IMR-90 (cell line): ENCODE results near the gene LHFPL3. TPM values are rescaled to one million over a fixed set of nuclear protein-coding genes. Genes with fewer than 3 reads are reported as not detected.

Experiments used
- ATAC-seq: fragments of 200-7000 bp; cut with Tn5 transposase; 2 replicates; pipeline ENCODE4 v1.9.1; 2020; ENCODE audit warnings: low read depth, mild to moderate bottlenecking, moderate library complexity
- BruUV-seq: library from RNA; stranded (reverse); fragments of 400-500 nt; replicated peaks from 2 replicates; lab custom pipeline; 2021; lab: Mats Ljungman, UMichigan
- CTCF ChIA-PET: fragments of 300-600 bp; formaldehyde crosslinking; extraction: SDS; loops from one replicate; lab custom pipeline; 2021; ENCODE audit warnings: antibody characterized with exemption; lab: Yijun Ruan, JAX
- POLR2A ChIA-PET: fragments of 300-600 bp; sonication (Branson Sonifier 250); formaldehyde crosslinking; loops from one replicate; lab custom pipeline; 2022; ENCODE audit warnings: antibody characterized with exemption; ENCODE audit not compliant: unreplicated experiment; lab: Charles Lee
- DNase-seq: peaks from one replicate; pipeline ENCODE4 v3.0.0; 2013
- H2AFZ ChIP-seq: replicated peaks from 2 replicates; pipeline ENCODE3; 2013; ENCODE audit warnings: low read length, mild to moderate bottlenecking; ENCODE audit not compliant: poor library complexity
- H2AK5ac ChIP-seq: 2 replicates; pipeline ENCODE4 v1.6.1; 2013; ENCODE audit warnings: low read depth, low read length, inconsistent platforms
- H2AK9ac ChIP-seq: replicated peaks from 2 replicates; pipeline ENCODE3; 2013; ENCODE audit warnings: mild to moderate bottlenecking, low read depth, low read length, moderate library complexity; ENCODE audit not compliant: poor library complexity
- H2BK120ac ChIP-seq: 2 replicates; pipeline ENCODE4 v1.6.1; 2013; ENCODE audit warnings: low read depth, low read length, inconsistent platforms
- H2BK15ac ChIP-seq: 3 replicates; pipeline ENCODE4 v1.6.1; 2013; ENCODE audit warnings: low read depth, low read length, inconsistent platforms
- H2BK20ac ChIP-seq: 2 replicates; pipeline ENCODE4 v1.6.1; 2013; ENCODE audit warnings: low read depth, mild to moderate bottlenecking, inconsistent platforms, low read length, moderate library complexity
- H2BK5ac ChIP-seq: 2 replicates; pipeline ENCODE4 v1.6.1; 2013; ENCODE audit warnings: mild to moderate bottlenecking, low read depth, low read length, inconsistent platforms; ENCODE audit not compliant: poor library complexity, severe bottlenecking
- H3K14ac ChIP-seq: replicated peaks from 2 replicates; pipeline ENCODE4 v1.6.1; 2013; ENCODE audit warnings: low read depth, low read length, inconsistent platforms
- H3K18ac ChIP-seq: 2 replicates; pipeline ENCODE4 v1.6.1; 2013; ENCODE audit warnings: low read depth, low read length, control low read depth
- H3K23ac ChIP-seq: 2 replicates; pipeline ENCODE4 v1.6.1; 2013; ENCODE audit warnings: low read depth, low read length, inconsistent platforms
- H3K27ac ChIP-seq: 2 replicates; pipeline ENCODE4 v1.5.1; 2013; ENCODE audit warnings: mild to moderate bottlenecking, control low read depth, low read length; ENCODE audit not compliant: insufficient read depth
- H3K27me3 ChIP-seq: 2 replicates; pipeline ENCODE4 v1.6.1; 2013; ENCODE audit warnings: low read length; ENCODE audit not compliant: control insufficient read depth, insufficient read depth
- H3K36me3 ChIP-seq: 2 replicates; pipeline ENCODE4 v1.6.1; 2013; ENCODE audit warnings: low read length, mixed read lengths; ENCODE audit not compliant: control insufficient read depth, insufficient read depth
- H3K4ac ChIP-seq: 2 replicates; pipeline ENCODE4 v1.6.1; 2013; ENCODE audit warnings: low read depth, low read length, inconsistent platforms
- H3K4me1 ChIP-seq: 2 replicates; pipeline ENCODE4 v1.6.1; 2013; ENCODE audit warnings: low read length, mixed read lengths; ENCODE audit not compliant: control insufficient read depth, insufficient read depth
- H3K4me2 ChIP-seq: 2 replicates; pipeline ENCODE4 v1.6.1; 2013; ENCODE audit warnings: low read depth, mild to moderate bottlenecking, control low read depth, low read length, moderate library complexity
- H3K4me3 ChIP-seq: 2 replicates; pipeline ENCODE4 v1.5.1; 2013; ENCODE audit warnings: low read depth, mild to moderate bottlenecking, control low read depth, low read length, moderate library complexity; ENCODE audit not compliant: insufficient read depth
- H3K56ac ChIP-seq: 2 replicates; pipeline ENCODE4 v1.6.1; 2013; ENCODE audit warnings: low read length, inconsistent platforms; ENCODE audit not compliant: insufficient read depth; ENCODE audit errors: extremely low read depth
- H3K79me1 ChIP-seq, 2 experiments: 2 replicates each; pipeline ENCODE4 v1.6.1; 2013; ENCODE audit warnings: low read length in 2 of 2, inconsistent platforms in 1 of 2, low read depth in 1 of 2
- H3K9ac ChIP-seq: 2 replicates; pipeline ENCODE4 v1.6.1; 2013; ENCODE audit warnings: low read depth, low read length, control low read depth
- H3K9me1 ChIP-seq: 2 replicates; pipeline ENCODE4 v1.6.1; 2013; ENCODE audit warnings: low read length, inconsistent platforms; ENCODE audit not compliant: insufficient read depth
- H3K9me3 ChIP-seq: 2 replicates; pipeline ENCODE4 v1.6.1; 2013; ENCODE audit warnings: low read length; ENCODE audit not compliant: control insufficient read depth, insufficient read depth
- H4K20me1 ChIP-seq: 2 replicates; pipeline ENCODE4 v1.6.1; 2013; ENCODE audit warnings: low read length, inconsistent platforms; ENCODE audit not compliant: insufficient read depth
- H4K5ac ChIP-seq: 2 replicates; pipeline ENCODE4 v1.6.1; 2013; ENCODE audit warnings: mild to moderate bottlenecking, low read depth, low read length, control low read depth
- H4K8ac ChIP-seq, 2 experiments: 2 replicates each; pipeline ENCODE4 v1.6.1; 2013; ENCODE audit warnings: low read depth in 2 of 2, low read length in 2 of 2, control low read depth in 1 of 2, inconsistent platforms in 1 of 2
- H4K91ac ChIP-seq: 2 replicates; pipeline ENCODE4 v1.6.1; 2013; ENCODE audit warnings: low read depth, low read length, inconsistent platforms; ENCODE audit not compliant: insufficient read depth
- BHLHE40 ChIP-seq: fragments of 150-350 bp; IDR thresholded peaks from 2 replicates; pipeline ENCODE4 v1.6.1; 2016; ENCODE audit warnings: mild to moderate bottlenecking, low read depth, low read length
- CHD1 ChIP-seq: IDR thresholded peaks from 2 replicates; pipeline ENCODE4 v1.6.1; 2012; ENCODE audit warnings: low read depth, low read length, improper control_type of control experiment
- CTCF ChIP-seq: conservative IDR thresholded peaks from 2 replicates; pipeline ENCODE4 v1.5.1; 2012; ENCODE audit warnings: mild to moderate bottlenecking, low read depth, low read length, improper control_type of control experiment
- FOS ChIP-seq: fragments of 150-350 bp; IDR thresholded peaks from 2 replicates; pipeline ENCODE4 v1.6.1; 2016; ENCODE audit warnings: low read depth, low read length
- MAZ ChIP-seq: IDR thresholded peaks from 2 replicates; pipeline ENCODE4 v1.6.1; 2012; ENCODE audit warnings: low read depth, mild to moderate bottlenecking, low read length, improper control_type of control experiment, moderate library complexity, borderline replicate concordance
- MXI1 ChIP-seq: IDR thresholded peaks from 2 replicates; pipeline ENCODE4 v1.6.1; 2012; ENCODE audit warnings: low read depth, mild to moderate bottlenecking, low read length, moderate library complexity, borderline replicate concordance
- NFE2L2 ChIP-seq: fragments of 150-350 bp; IDR thresholded peaks from 2 replicates; pipeline ENCODE4 v1.6.1; 2016; ENCODE audit warnings: low read depth, mild to moderate bottlenecking, low read length
- RAD21 ChIP-seq: IDR thresholded peaks from 2 replicates; pipeline ENCODE4 v1.6.1; 2012; ENCODE audit warnings: low read length, improper control_type of control experiment
- RCOR1 ChIP-seq: IDR thresholded peaks from 2 replicates; pipeline ENCODE4 v1.6.1; 2012; ENCODE audit warnings: mild to moderate bottlenecking, low read length, improper control_type of control experiment; ENCODE audit not compliant: insufficient replicate concordance
- SMC3 ChIP-seq: fragments of 150-350 bp; IDR thresholded peaks from 2 replicates; pipeline ENCODE4 v1.6.1; 2016; ENCODE audit warnings: low read depth, mild to moderate bottlenecking, antibody characterized with exemption, low read length, moderate library complexity
- USF2 ChIP-seq: fragments of 150-350 bp; IDR thresholded peaks from 2 replicates; pipeline ENCODE4 v1.6.1; 2017; ENCODE audit warnings: mild to moderate bottlenecking, antibody characterized with exemption, low read length, low read depth
- WGBS, 2 experiments: methylation state at CpG; one replicate each; pipeline versions ENCODE4 v1.1.5 to v1.1.7; 2013; ENCODE audit warnings: missing lambda C conversion rate in 2 of 2; ENCODE audit not compliant: insufficient read length in 1 of 2; ENCODE audit errors: extremely low coverage in 2 of 2; 5-methylcytosine and 5-hydroxymethylcytosine counted together
- dilution Hi-C: fragments of 300-500 bp; cut with HindIII; formaldehyde crosslinking; loops from one replicate; pipeline ENCODE4 v1.14.3; 2018; ENCODE audit warnings: low sequenced_read_pairs; ENCODE audit not compliant: unreplicated experiment
- in situ Hi-C: fragments of 300-500 bp; cut with MboI; formaldehyde crosslinking; loops from 3 replicates; pipeline ENCODE4 v1.14.3; 2019; ENCODE audit warnings: low sequenced_read_pairs, inconsistent platforms, mixed read lengths
- intact Hi-C: fragments of 100-400 bp; cut with micrococcal nuclease; formaldehyde crosslinking; loops from 2 replicates; pipeline ENCODE4 v1.10.0; 2022
- polyA plus RNA-seq, 3 experiments: library from polyadenylated mRNA; depleted of rRNA; stranded (reverse); fragments of >200 nt; gene quantifications; 2 replicates each; pipeline ENCODE4 v1.2.3, GENCODE V29; 2012; ENCODE audit warnings: low replicate concordance in 1 of 3
- total RNA-seq: library from RNA; depleted of rRNA; stranded (reverse); fragments of >200 nt; gene quantifications from 2 replicates; pipeline ENCODE4 v1.2.3, GENCODE V29; 2012

The LHFPL3 gene
- total and polyA plus RNA-seq, 2 of the 4 experiments (the other 2 are of a cell fraction), result not detected

- no TSS peak for BruUV-seq
- ATAC-seq (no peak), DNase-seq (no peak)
- H3K18ac ChIP-seq, result no peak overlapping the region
- H2BK20ac ChIP-seq, result no peak overlapping the region
- H3K27ac ChIP-seq, result no peak overlapping the region
- POLR2A ChIA-PET, result no interaction called here
- H2BK5ac ChIP-seq, result no peak overlapping the region
- in situ Hi-C loops, result no loop called here
- no peak overlapping the region for H2AK5ac ChIP-seq
- no peaks in the 10 kb centered on the region for H3K9me1 ChIP-seq
- no peak overlapping the region for H4K91ac ChIP-seq
- H2BK15ac ChIP-seq, result no peak overlapping the region
- TF ChIP-seq FOS (no peak), MXI1 (no peak), NFE2L2 (no peak), BHLHE40 (no peak), USF2 (no peak), CHD1 (no peak), RAD21 (no peak), RCOR1 (no peak), MAZ (no peak), CTCF (no peak), SMC3 (no peak)
- intact Hi-C loops, result no loop called here
- H4K8ac ChIP-seq, result no peak overlapping the region
- H3K14ac ChIP-seq, result no peak overlapping the region
- H3K56ac ChIP-seq, result no peak overlapping the region
- no peaks in the 10 kb centered on the region for H4K20me1 ChIP-seq
- no peak overlapping the region for H4K5ac ChIP-seq
- dilution Hi-C loops, result no loop called here
- H3K23ac ChIP-seq, result no peak overlapping the region
- no peaks in the 10 kb centered on the region for H3K36me3 ChIP-seq
- no peaks in the 10 kb centered on the region for H3K4me1 ChIP-seq
- H3K27me3 ChIP-seq, result no peaks in the 10 kb centered on the region
- no peak overlapping the region for H3K4ac ChIP-seq
- H3K4me2 ChIP-seq, result no peak overlapping the region
- no peak overlapping the region for H2AK9ac ChIP-seq
- no peaks in the 10 kb centered on the region for H3K79me1 ChIP-seq
- WGBS, 2 experiments, result 17% methylated on average over 1 of the region's 10 CpGs; no CpG with 5 or more reads in 1 of the 2 experiments
- H3K9me3 ChIP-seq, result no peaks in the 10 kb centered on the region
- CTCF ChIA-PET, result no interaction called here
- no peak overlapping the region for H3K4me3 ChIP-seq
- no peak overlapping the region for H3K9ac ChIP-seq
- no peak overlapping the region for H2BK120ac ChIP-seq
- H2AFZ ChIP-seq, result no peak overlapping the region
These were observed 444.3 kb downstream of the LHFPL3 start for GRCh38 chr7:104772405-104773345.
